Activated CD4-positive, alpha-beta T cell treated with anti-CD3 and anti-CD28 coated beads, Interleukin-10, Interleukin-2, amounts not matched to agents 100 ng/mL and 50 ng/mL, durations not matched to agents 16 hours and 8 hours (primary cell): Measurements from ENCODE around the gene KRTAP10-7.
"Not testable (repeated sequence)": the region's sequence is repeated elsewhere in the genome, so short reads cannot be mapped to it uniquely, and the experiment has no call there.

Experiments used
- DNase-seq: peaks from one replicate; pipeline ENCODE4 v3.0.0-alpha.2; 2020

Gene KRTAP10-7

GRCh38 chr21:44637018-44637850 lies 36.8 kb downstream of the KRTAP10-7 start, which contains the start of gene KRTAP10-10:
Gene KRTAP10-10 (plus strand): TSS chr21:44637356. CDS start chr21:44637418, 62 bp downstream.
- DNase-seq = no peak

GRCh38 chr21:44637851-44638348 lies 37.5 kb downstream of the KRTAP10-7 start:
- not testable (repeated sequence) for DNase-seq

GRCh38 chr21:44638506-44639330 lies 38.3 kb downstream of the KRTAP10-7 start:
- not testable (repeated sequence) for DNase-seq

- no peak for DNase-seq
These were observed 38.9 kb downstream of the KRTAP10-7 start for GRCh38 chr21:44639331-44639655.

GRCh38 chr21:44640761-44641160 lies 40.4 kb downstream of the KRTAP10-7 start:
- DNase-seq = no peak

- no peak for DNase-seq
These were observed 43.4 kb downstream of the KRTAP10-7 start for GRCh38 chr21:44643741-44644310.

- no peak for DNase-seq
These were observed 44.5 kb downstream of the KRTAP10-7 start for GRCh38 chr21:44644878-44645277.

- not testable (repeated sequence) for DNase-seq
These were observed 46.2 kb downstream of the KRTAP10-7 start, which contains the start of gene KRTAP10-11 for GRCh38 chr21:44646366-44647221. Gene KRTAP10-11 (plus strand): TSS chr21:44646414. CDS start chr21:44646459, 45 bp downstream.

- DNase-seq = no peak
These were observed 46.8 kb downstream of the KRTAP10-7 start for GRCh38 chr21:44647222-44647552.

GRCh38 chr21:44648557-44649311 lies 48.3 kb downstream of the KRTAP10-7 start:
- DNase-seq = no peak

GRCh38 chr21:44649521-44650100 lies 49.2 kb downstream of the KRTAP10-7 start:
- no peak for DNase-seq

- DNase-seq = no peak
These were observed 50.0 kb downstream of the KRTAP10-7 start for GRCh38 chr21:44650265-44650972.

GRCh38 chr21:44650973-44651675 lies 50.7 kb downstream of the KRTAP10-7 start:
- DNase-seq = no peak
